Renal cortex interstitium (tissue), 11 donors: Measurements from ENCODE around the gene SMIM24. TPM values are rescaled to one million over a fixed set of nuclear protein-coding genes. Genes with fewer than 3 reads are reported as not detected.
A peak's percentile ranks its signal among the peaks of the same experiment; 100 is the strongest.
"Not testable (repeated sequence)": the region's sequence is repeated elsewhere in the genome, so short reads cannot be mapped to it uniquely, and the experiment has no call there.

Experiments used
- DNase-seq, 11 donors: peaks; one replicate each; pipeline ENCODE4 v3.0.0-alpha.2; 2013; ENCODE audit warnings: low read depth in 9 of 11, low spot score in 4 of 11; ENCODE audit errors: extremely low read depth in 1 of 11
- polyA plus RNA-seq, 3 donors: library from polyadenylated mRNA; unstranded; fragments of 120-200 nt; gene quantifications; one replicate each; pipeline ENCODE4 v1.2.1, GENCODE V29; 2013; ENCODE audit not compliant: insufficient read length in 3 of 3

SMIM24 gene
- polyA plus RNA-seq, 3 donors, result 440 to 614 (median 522) TPM

DNA sequence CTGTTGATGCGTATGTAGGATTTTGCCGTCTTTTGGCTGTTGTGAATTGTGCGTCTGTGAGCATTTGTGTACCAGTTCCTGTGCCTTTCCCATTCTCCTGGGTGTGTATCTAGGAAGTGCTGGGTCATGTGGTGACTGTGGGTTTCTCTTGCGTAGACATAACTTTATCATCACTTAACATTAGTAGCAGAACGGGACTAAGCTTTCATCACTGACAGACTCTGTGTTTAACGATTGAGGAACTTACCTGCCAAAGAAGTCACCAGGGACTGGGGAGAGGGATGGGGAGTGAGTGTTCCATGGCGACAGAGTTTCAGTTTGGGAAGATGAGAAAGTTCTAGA, 40.8 kb upstream of the SMIM24 start:
- DNase-seq, result no peak

DNA sequence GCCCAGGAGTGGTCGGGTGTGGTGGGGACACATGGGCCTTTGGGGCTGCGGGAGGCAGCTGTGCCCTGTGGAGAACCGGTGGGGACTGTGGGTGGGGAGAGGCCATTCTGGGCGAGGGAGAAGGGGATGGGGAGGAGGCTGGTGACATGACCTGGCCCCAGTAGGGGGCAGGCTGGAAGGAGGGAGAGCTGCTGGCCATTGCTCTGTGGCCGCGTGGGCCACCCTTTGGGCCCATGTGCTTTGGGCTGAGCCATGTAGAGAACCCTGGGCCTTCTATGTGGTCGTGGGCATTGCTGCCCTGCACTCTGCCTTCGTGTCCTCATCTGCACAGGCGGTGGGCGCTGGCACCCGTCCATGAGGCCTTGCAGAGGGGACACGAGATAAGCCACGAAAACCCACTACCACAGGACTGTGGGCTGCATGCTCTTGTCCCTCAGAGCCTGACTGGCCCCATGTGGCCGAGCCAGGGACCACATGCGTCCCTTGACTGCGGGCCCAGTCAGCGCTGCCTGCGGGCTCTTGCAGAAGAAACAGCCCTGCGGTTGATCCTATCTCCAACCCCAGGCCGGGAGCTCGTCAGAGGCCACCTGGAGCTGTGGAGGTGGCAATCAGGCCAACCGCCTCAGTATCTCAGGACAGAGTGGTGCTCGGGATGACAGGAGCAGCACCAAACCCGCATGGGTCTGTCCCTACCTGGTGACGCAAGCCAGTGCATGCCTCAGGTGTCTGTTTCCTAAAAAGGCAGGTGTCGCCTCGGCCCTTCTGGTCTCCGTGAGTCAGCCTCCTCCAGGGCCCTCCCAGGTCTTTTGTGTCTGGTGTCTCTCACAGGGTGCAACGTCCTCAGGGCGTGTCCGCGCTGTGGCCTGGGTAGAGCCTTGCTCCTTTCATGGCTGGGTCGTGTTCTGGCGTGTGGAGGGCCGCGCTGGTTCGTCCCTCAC, 40.1 kb upstream of the SMIM24 start:
- no peak for DNase-seq

DNA sequence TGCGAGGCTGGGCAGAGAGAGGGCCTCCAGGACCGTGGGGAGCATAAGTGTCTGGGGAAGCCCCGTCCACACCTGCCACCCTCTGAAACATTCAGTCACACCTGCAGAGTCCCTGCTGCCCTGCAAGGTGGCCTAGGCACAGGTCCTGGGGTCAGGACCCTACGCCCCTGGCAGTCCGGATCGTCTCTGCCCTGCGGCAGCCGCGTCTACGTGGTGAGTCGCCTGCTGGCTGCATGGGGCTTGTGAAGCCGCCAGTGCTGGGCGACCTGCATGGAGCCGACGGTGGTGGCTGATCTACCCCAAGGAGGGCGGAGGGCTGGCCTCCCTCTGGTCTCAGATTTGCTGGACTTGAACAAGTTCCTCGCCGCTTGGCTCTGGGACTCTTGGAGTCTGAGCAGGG, 38.8 kb upstream of the SMIM24 start:
- DNase-seq, result no peak

DNA sequence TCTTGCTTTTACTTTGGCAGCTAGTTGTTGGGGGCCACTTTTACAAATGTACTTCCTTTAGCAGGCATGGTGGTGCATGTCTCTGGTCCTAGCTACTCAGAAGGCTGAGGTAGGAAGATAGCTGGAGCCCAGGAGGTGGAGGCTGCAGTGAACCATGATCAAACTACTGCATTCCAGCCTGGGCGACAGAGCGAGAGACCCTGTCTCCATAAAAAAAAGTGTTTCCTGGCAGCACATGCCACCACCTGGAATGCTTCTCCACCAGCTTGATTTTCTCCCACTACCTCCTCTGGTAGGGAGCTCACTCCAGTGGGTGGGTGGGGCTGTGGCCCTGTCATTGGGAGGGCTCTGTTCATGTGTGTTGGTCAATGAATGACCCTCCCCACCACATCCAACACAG, 38.3 kb upstream of the SMIM24 start:
- DNase-seq, result peak in 1 of 11 donors; percentile 44

DNA sequence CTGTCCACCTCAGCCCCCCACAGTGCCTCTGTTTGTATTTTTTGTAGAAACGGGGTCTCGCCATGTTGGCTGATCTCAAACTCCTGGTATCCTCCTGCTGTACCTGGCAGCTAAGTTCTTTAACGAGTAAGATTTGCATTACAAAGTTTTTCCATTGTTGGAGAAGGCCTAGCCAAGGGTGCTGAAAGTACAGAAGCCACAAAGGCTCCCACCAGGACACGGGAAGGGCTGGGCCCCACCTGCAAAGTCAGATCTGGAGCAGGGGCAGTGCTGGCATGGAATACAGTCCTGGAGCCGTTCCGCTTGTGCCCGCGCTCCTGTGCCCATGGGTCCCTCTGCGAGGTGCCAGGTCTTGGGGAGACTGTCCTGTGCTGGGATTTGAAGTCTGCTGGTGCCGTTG, 37.9 kb upstream of the SMIM24 start:
- no peak for DNase-seq

DNA sequence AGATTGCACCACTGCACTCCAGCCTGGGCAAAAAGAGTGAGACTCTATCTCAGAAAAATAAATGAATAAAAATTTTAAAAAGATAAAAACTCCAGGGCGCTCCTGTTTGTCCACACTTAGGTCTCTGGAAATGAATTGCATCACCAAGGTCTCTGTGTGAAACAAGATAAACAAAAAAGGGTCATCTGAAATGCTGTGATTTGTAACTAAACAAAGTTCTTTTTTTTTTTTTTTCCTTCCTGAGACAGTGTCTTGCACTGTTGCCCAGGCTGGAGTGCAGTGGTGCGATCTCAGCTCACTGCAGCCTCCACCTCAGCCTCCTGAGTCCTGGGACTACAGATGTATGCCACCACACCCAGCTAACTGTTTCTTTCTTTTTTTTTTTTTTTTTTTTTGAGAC, 37.3 kb upstream of the SMIM24 start:
- DNase-seq, result no peak

DNA sequence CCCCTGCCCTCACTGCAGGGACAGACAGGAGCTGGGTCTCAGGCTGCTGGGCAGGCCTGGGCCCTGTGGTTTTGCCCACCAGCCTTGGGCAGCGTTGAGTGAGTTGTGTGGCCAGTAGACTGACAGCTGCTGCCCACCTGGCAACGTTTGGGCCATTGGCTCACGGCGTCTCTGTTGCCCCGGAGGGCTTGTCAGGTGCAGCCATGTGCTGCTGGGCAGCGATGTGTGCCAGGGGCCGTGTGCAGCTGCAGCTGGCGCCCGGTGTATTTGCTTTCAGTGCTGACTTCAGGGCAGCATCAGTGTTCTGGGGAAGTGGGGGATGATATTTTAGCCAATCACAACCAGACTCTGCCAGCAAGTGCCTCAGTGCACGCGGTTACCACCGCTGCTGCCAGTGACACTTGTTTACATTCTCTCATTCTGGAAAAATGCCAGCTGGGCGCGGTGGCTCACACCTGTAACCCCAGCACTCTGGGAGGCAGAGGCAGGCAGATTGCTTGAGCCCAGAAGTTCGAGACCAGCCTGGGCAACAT, 36.4 kb upstream of the SMIM24 start:
- no peak for DNase-seq

DNA sequence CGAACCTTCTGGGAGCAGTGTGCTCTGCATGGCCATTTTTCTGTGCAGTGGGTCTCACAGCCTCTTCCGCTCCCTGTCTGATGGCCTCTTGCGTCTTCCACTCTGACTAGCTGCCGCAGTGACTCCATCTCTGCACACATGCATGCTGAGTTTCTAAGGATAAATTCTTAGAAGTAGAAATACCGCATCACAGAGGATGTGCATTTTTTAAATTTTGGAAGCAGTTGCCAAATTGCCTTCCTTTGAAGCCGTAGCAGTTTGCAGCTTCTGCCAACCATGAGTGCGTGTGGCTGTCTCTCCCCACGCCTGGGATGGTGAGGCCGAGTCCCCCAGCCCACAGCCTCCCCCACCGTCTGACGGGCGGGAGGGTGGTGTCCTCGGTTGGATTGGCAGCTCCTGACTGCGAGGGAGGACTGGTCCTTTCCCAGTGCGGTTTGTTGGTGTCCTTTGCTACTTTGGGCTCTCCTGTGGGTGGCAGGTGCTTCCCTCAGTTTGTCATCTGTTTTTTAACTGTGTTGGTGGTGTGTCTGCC, 35.6 kb upstream of the SMIM24 start:
- no peak for DNase-seq

DNA sequence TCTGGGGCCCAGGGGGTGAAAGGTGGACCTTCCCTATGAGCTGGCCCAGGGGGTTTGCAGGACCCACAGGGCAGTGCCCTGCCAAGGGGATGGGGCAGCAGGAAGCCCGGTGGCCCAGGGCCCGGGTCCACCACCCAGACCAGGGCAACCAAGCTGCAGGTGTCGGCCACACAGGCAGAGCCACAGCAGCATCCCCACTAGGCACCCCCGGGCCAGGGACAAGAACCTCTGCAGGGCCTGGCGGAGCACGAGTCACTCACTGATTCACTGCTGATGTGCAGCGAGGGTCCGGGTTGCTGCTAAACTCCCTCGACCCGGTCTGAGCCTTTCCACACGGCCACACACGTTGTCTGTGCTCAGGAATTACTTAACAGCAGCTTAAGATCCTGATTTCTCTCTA, 34.6 kb upstream of the SMIM24 start:
- DNase-seq, result no peak

DNA sequence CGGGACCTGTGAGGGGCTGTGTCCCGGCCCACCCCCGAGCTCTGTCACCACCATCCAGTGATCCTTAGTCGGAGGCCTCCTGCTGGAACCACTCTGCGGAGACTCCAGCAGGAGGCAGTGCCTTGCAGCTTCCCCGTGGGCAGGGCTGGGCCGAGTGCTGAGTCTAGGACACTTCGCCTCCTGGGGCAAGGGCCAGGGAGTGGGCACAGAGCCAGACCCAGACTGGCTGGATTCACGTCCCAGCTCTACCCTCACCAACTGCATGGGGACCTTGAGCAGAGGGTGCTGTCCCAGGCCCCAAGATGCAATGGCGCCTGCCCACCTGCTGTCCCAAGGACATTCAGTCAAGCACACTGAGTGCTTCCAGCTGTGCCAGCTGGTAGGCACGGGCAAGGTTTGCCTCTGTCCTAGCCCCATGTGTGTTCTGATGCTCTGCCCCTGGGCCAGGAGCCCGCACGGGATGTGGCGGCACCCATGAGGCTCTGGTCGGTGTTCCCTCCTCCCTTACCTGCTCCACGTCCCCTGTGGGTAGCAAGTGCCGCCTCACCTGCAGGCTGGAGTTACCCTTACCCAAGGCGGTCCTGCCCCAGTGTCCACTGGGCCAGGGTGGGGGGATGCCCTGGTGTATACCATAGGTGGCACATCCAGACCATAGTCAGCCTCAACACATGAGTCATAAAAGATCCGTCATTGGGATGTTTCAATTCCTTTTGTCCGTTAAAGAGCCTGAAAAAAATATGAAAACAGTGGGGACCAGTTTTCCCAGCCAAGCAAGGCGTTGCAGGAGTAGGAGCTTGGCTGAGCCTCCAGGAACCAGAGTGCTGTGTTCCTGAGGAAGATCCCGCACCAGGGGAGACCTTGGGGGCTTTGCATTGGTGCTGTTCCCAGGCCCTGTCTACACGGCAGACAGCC, 33.2 kb upstream of the SMIM24 start:
- DNase-seq, result no peak

DNA sequence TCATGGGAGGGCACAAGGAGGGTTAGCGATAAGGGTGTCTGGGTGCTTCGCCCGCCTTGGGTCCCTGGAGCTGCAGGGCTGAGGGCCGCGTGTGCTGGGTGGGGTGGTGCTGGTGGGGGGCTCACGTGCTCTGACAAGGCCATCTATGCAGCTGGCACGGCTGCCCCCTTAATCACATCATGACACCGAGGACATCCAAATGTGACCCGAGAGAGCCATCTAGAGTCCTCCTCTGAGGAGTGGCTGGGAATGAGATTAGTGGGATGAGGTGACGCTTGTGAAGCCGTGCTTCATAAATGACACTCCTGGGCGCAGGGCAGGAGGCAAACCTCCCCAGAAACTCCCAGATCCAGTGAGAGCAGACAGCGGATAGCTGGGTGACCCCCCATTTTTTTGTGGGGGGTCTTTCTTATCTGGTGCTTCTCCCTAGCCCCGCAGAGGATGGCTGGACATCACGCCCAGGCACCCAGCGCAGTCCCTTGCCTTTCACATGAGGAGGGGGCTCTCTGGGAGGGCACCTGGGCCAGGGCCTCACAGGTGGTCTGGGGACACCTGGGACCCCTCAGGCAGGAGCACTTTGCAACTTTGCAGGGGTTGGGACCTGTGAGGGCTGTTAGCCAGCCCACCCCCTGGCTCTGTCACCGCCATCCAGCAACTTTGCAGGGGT, 32.4 kb upstream of the SMIM24 start:
- DNase-seq, result no peak

DNA sequence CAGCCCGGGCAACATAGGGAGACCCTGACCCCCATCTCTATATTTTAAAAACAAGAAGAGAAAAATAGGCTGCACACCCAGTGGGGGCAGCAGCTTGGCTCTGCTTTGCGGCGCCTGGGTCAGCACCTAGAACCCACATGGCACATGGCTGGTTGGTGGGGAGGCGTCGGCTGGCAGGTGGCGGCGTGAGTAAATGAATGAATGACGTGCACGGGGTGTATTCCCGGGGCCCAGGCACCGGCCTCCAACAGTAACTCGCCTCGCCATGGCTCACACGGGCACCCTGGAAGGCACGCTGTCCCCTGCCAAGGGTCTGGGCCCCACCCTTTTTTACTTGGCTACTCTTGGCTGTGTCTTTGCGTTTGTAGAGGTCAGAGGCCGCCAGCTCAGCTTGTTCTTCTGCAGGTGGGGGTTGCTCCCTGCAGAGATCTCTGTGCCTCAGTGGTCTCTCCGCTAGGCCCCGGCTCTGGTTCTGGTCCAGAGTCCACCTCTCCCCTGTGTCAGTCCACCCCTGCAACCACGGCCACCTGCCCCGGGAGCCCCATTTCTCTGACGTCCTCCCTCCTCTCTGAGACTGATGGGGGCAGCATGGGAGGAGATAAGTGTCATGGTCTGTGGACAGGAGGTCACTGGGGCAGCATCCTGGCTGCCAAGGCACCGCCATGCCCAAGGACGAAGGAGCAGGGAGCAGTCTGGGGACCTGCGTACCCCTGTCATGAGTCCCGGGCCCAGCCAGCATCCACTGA, 31.4 kb upstream of the SMIM24 start:
- no peak for DNase-seq

DNA sequence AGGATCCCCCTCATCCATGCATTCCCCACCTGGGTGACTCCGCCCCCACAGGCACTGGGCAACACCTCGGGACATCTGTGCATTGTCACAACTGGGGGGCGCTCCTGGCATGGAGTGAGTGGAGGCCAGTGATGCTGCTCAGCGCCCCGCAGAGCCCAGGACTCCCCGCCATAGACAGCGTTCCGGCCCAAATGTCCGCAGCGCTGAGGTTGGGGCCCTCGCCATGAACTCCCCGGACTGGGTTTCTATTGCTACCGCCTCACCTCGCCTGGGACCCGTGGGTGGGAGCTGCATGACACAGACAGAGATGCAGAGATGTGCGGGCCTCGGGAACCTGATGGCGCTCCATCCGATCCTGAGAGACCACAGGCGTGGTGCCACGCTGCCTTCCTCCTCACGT, 30.4 kb upstream of the SMIM24 start:
- no peak for DNase-seq

DNA sequence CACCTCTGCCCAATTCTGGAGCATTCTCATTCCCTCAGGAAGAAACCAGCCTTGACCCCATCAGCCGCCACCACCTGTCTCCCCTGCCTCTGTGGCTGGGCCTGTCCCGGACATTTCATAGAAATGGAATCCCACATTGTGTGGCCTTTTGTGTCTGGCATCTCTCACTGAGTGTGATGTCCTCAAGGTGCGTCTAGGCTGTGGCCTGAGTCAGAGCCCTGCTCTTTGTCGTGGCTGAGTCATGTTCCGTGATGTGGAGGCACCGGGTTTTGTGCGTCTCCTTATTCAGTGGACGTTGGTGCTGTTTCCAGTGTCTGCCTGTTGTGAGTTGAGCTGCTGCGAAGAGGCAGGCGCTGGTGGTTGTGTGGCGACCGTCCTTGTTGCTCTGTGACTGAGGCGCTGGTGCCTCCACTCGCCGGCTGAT, 29.3 kb upstream of the SMIM24 start:
- DNase-seq, result no peak

DNA sequence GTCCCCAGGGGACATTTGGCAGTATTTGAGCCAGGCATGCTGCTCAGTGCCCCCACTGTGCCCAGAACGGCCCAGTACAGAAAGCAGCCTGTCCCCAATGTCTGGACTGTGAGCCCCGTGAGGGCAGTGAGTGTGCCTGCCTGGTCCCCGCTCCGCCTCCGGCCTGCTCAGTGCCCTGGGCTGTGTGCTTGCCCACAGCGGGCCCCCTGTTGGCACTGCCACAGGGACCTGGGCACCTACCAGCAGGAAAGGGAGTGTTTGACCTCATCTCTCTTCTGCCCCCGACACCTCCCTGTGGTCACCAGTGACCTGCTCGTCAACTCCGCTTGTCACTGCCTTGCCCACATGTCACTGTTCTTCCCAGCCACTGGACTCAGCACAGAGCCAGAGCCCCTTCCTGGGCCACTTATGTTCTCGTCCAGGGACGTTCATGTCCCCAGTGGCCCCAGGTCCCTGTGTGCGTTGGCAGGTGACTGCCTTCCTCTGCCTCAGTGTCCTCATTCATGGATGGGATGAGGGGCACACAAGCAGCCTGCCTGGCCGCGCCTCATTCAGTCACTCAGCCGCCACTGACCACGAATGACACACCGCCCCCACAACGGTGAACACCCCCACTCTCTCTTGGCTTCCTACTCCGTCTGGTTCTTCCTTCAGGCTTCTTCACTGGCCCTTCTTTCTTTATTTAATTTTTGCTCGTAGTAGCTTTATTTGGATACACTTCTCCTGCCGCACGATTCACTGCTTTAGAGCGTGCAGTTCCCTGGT, 28.6 kb upstream of the SMIM24 start:
- DNase-seq, result no peak

DNA sequence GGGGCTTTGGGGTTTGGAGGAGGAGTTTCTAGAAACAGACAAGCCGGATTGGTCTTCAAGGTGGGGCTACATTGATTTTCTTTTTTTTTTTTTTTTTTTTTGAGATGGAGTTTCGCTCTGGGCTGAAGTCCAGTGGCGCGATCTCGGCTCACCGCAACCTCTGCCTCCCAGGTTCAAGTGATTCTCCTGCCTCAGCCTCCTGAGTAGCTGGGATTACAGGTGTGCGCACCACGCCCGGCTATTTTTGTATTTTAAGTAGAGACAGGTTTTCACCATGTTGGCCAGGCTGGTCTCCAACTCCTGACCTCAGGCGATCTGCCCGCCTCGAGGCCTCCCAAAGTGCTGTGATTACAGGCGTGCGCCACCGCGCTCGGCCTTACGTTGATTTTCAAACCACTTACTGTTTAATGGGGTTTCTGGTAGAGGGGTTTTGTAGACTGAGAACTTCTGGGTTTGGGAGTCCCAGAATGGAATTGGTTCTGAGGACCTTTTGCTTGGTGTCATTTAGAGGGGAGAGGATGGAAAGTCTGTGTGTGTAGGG, 27.9 kb upstream of the SMIM24 start:
- not testable (repeated sequence) for DNase-seq

DNA sequence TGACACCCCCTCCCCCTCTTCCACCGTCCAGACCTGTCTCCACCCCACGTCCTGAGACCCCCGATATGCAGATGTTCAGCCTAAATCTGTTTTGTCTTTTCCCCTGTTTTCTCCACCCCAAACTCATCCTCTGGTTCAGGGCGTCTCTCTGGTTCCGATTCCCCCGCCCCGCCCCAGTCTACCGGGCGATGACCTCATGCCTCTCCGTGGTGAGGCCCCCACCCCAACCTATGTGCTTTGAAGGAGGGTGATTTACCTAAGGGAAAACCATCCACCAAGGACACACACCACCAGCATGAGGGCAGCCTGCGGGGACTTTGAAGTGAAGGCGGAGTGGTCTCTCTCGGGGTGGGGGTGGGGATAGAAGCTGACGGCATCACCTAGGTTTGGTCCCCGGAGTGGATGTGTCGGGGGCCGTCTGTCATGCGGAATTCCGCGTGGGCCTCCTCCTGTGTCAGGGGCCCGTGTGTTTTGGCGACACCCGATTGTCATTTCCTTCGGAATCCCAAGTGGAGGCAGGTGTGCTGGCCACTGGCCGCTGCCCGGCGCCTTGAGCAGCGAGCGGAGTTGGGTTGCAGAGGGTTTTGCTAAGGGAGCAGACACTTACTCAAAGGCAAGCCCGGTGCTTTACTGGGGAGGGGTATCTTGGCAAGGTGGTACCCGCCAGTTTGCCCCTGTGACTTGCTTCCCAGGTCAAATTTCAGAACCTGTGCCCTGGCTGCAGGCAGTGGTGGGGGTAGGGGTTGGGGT, 27.2 kb upstream of the SMIM24 start:
- DNase-seq, result peak in 1 of 11 donors; percentile 27
